HepG2 (cell line): ENCODE results near the gene TRABD. TPM values are rescaled to one million over a fixed set of nuclear protein-coding genes. Genes with fewer than 3 reads are reported as not detected.

Experiments used
- ATF7-NPFF ChIP-seq: sonication (generic); formaldehyde crosslinking; IDR thresholded peaks from 2 replicates; pipeline ENCODE4 v1.8.1; 2023; ENCODE audit warnings: mild to moderate bottlenecking, low read depth, missing genetic modification reagents, moderate library complexity
- DR1 ChIP-seq: sonication (generic); formaldehyde crosslinking; IDR thresholded peaks from 2 replicates; pipeline ENCODE4 v1.8.0; 2021; ENCODE audit warnings: mild to moderate bottlenecking, missing genetic modification reagents, inconsistent platforms
- IRF9 ChIP-seq: sonication (generic); formaldehyde crosslinking; IDR thresholded peaks from 2 replicates; pipeline ENCODE4 v1.8.0; 2022; ENCODE audit warnings: missing genetic modification reagents, mild to moderate bottlenecking, borderline replicate concordance
- KDM3A ChIP-seq: IDR thresholded peaks from 2 replicates; pipeline ENCODE4 v1.6.1; 2018; ENCODE audit warnings: low read depth, missing compliant biosample characterization
- KMT2B ChIP-seq: IDR thresholded peaks from 2 replicates; pipeline ENCODE4 v1.6.1; 2016; ENCODE audit warnings: missing genetic modification reagents, missing compliant biosample characterization
- MIXL1 ChIP-seq: IDR thresholded peaks from 2 replicates; pipeline ENCODE4 v1.6.1; 2016
- PAWR ChIP-seq: sonication (generic); formaldehyde crosslinking; IDR thresholded peaks from 2 replicates; pipeline ENCODE4 v1.4.0; 2020; ENCODE audit warnings: missing genetic modification reagents, mild to moderate bottlenecking, borderline replicate concordance
- POLR2AphosphoS2 ChIP-seq: IDR thresholded peaks from 2 replicates; pipeline ENCODE4 v1.6.1; 2011; ENCODE audit warnings: low read depth, low read length, improper control_type of control experiment
- STAT5B ChIP-seq: sonication (generic); formaldehyde crosslinking; IDR thresholded peaks from 2 replicates; pipeline ENCODE4 v1.4.0; 2020; ENCODE audit warnings: missing genetic modification reagents
- TFAP4 ChIP-seq: sonication (generic); IDR thresholded peaks from 2 replicates; pipeline ENCODE4 v1.6.1; 2016; ENCODE audit warnings: low read depth, borderline replicate concordance
- ZBTB10 ChIP-seq: sonication (generic); formaldehyde crosslinking; IDR thresholded peaks from 2 replicates; pipeline ENCODE4 v1.4.0; 2020; ENCODE audit warnings: missing genetic modification reagents, borderline replicate concordance
- ZHX1 ChIP-seq: sonication (generic); formaldehyde crosslinking; IDR thresholded peaks from 2 replicates; pipeline ENCODE4 v1.8.1; 2022; ENCODE audit warnings: low read depth, mild to moderate bottlenecking, missing genetic modification reagents
- ZNF569 ChIP-seq: sonication (generic); formaldehyde crosslinking; IDR thresholded peaks from 2 replicates; pipeline ENCODE4 v1.5.0; 2020; ENCODE audit warnings: mild to moderate bottlenecking, missing genetic modification reagents, moderate library complexity, borderline replicate concordance
- ZNF749 ChIP-seq: sonication (generic); formaldehyde crosslinking; IDR thresholded peaks from 2 replicates; pipeline ENCODE4 v1.8.0; 2022; ENCODE audit warnings: mild to moderate bottlenecking, missing genetic modification reagents, moderate library complexity, borderline replicate concordance
- polyA plus RNA-seq, 8 experiments: library from polyadenylated mRNA; depleted of rRNA in 3 of 8; stranded (reverse) in 7 of 8; unstranded in 1 of 8; fragments of >200 nt; fragmentation: Illumina TruSeq in 4 of 8; extraction: Trizol in 4 of 8; gene quantifications; 2 replicates each; pipeline versions ENCODE4 v1.2.1 to v1.2.3, GENCODE V29; 2011 to 2016; ENCODE audit warnings: low read depth in 4 of 8, missing spikeins in 1 of 8, mixed read lengths in 1 of 8; ENCODE audit not compliant: insufficient read depth in 1 of 8
- total RNA-seq, 5 experiments: library from RNA; depleted of rRNA; stranded (reverse); fragments of >200 nt; fragmentation: Illumina TruSeq; extraction: Trizol; gene quantifications; 2 replicates each; pipeline ENCODE4 v1.2.3, GENCODE V29; 2016; ENCODE audit warnings: low read depth in 1 of 5
- TF ChIP-seq, protein P1 (sequence below): IDR thresholded peaks from 2 replicates; pipeline ENCODE4 v1.6.1; 2016; ENCODE audit warnings: missing genetic modification reagents, missing compliant biosample characterization
- TF ChIP-seq, protein P2 (sequence below): sonication (generic); formaldehyde crosslinking; IDR thresholded peaks from 2 replicates; pipeline ENCODE4 v1.8.1; 2023; ENCODE audit warnings: missing genetic modification reagents, mild to moderate bottlenecking, borderline replicate concordance

The TRABD gene
- total and polyA plus RNA-seq, 2 of the 13 experiments (the other 11 are each of a cell fraction or from before 2014, with no cell fraction given): 21.5 to 28.9 TPM

GRCh38 chr22:50244420-50245213 is 58.9 kb downstream of the TRABD start, which contains the start of gene TUBGCP6 (continued):
- TF ChIP-seq TFAP4: peak; percentile 47; the same call in 1 of the 2 replicates
- peak; percentile 68; the same call in 1 of the 2 replicates for TF ChIP-seq MIXL1 (CRISPR knock-in tag)
- TF ChIP-seq, protein P1, sequence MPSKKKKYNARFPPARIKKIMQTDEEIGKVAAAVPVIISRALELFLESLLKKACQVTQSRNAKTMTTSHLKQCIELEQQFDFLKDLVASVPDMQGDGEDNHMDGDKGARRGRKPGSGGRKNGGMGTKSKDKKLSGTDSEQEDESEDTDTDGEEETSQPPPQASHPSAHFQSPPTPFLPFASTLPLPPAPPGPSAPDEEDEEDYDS: peak; percentile 49; the same call in 1 of the 2 replicates
- TF ChIP-seq PAWR (CRISPR knock-in tag): peak; percentile 47; the same call in 1 of the 2 replicates
- TF ChIP-seq DR1 (CRISPR knock-in tag): peak; percentile 86; the same call in 1 of the 2 replicates
- peak; percentile 61; the same call in 1 of the 2 replicates for TF ChIP-seq ZBTB10 (CRISPR knock-in tag)
- 0 out of 2 replicates have a peak, but pooled peaks have one; percentile 55 for TF ChIP-seq STAT5B
- TF ChIP-seq KMT2B (CRISPR knock-in tag): peak; percentile 92
- peak; percentile 52; the same call in 1 of the 2 replicates for TF ChIP-seq ATF7-NPFF (CRISPR knock-in tag)
- peak; percentile 82; the same call in 1 of the 2 replicates for TF ChIP-seq IRF9 (CRISPR knock-in tag)
- peak; percentile 89 for TF ChIP-seq ZHX1 (CRISPR knock-in tag)
- TF ChIP-seq, protein P2, sequence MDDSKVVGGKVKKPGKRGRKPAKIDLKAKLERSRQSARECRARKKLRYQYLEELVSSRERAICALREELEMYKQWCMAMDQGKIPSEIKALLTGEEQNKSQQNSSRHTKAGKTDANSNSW: peak; percentile 81; the same call in 1 of the 2 replicates
- TF ChIP-seq POLR2AphosphoS2: no peak
- TF ChIP-seq ZNF569: no peak
- 0 out of 2 replicates have a peak, but pooled peaks have one; percentile 67 for TF ChIP-seq ZNF749
- TF ChIP-seq KDM3A (CRISPR knock-in tag): peak; percentile 94
